ENCODE measurements around the gene NUDT14. TPM values are rescaled to one million over a fixed set of nuclear protein-coding genes. Genes with fewer than 3 reads are reported as not detected.

The NUDT14 gene
- polyA plus RNA-seq, 3 donors = 22.0 to 37.4 (median 23.9) TPM

DNA sequence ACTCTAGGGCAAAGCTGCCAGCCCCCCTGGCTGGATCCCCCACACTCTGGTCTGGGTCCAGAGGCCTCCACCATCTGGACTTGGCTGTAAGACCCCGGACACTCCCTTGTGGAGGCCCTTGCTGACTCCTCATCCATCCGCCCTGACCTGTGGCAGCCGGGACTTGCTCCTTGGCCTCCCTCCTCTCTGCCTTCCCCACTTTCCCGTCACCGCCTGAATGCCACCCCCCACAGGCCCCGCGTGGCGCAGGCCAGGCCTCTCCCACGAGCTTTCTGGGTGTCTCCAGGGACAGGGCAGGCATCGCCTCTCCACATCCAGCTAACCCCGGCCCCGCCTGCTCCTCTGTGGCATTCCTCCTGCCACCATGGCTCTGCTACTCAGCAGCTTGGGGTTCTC, 26.6 kb downstream of the NUDT14 start:
- no peaks in the 10 kb centered on the region for H4K20me1 ChIP-seq (ENCODE audit: insufficient read depth, low read length)
- Mint-ChIP-seq H3K36me3 (no peaks in the 10 kb centered on the region), H3K4me1 (no peaks in the 10 kb centered on the region), H3K27me3 (ENCODE audit: low read depth in 3 of 3) (peaks cover 1 to 14% (median 5%) of the 10 kb centered on the region in 3 donors), H3K4me3 (no peak overlapping the region), H3K27ac (no peak overlapping the region), H3K9me3 (peaks cover 0 to 1% (median 0%) of the 10 kb centered on the region in 7 donors)
- no peak overlapping the region for H3K9ac ChIP-seq (ENCODE audit: insufficient read depth, low read length, poor library complexity, severe bottlenecking)
- DNase-seq = no peak
- H2AFZ ChIP-seq (ENCODE audit: insufficient read depth, low read depth, low read length, poor library complexity, severe bottlenecking) = no peak overlapping the region
- H3K4me2 ChIP-seq (replicated peaks; ENCODE audit: extremely low read depth, low read length, poor library complexity, severe bottlenecking) = no peak overlapping the region
- H3K9me3 ChIP-seq (replicated peaks in 1 of 2; ENCODE audit: control insufficient read depth in 1 of 2, insufficient read depth in 1 of 2, low read length in 2 of 2) = no peaks in the 10 kb centered on the region
- intact Hi-C loops (cut with micrococcal nuclease) = no loop called here
- 82% methylated on average over 12 of the region's 12 CpGs for WGBS (ENCODE audit: insufficient coverage)
- H3K4me3 ChIP-seq (replicated peaks in 1 of 3; ENCODE audit: low read depth in 2 of 3, low read length in 3 of 3) = no peak overlapping the region
- TF ChIP-seq, protein P1, sequence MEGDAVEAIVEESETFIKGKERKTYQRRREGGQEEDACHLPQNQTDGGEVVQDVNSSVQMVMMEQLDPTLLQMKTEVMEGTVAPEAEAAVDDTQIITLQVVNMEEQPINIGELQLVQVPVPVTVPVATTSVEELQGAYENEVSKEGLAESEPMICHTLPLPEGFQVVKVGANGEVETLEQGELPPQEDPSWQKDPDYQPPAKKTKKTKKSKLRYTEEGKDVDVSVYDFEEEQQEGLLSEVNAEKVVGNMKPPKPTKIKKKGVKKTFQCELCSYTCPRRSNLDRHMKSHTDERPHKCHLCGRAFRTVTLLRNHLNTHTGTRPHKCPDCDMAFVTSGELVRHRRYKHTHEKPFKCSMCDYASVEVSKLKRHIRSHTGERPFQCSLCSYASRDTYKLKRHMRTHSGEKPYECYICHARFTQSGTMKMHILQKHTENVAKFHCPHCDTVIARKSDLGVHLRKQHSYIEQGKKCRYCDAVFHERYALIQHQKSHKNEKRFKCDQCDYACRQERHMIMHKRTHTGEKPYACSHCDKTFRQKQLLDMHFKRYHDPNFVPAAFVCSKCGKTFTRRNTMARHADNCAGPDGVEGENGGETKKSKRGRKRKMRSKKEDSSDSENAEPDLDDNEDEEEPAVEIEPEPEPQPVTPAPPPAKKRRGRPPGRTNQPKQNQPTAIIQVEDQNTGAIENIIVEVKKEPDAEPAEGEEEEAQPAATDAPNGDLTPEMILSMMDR (IDR thresholded peaks at IDR 0.05) = no peak
- no peaks in the 10 kb centered on the region for H3K4me1 ChIP-seq (ENCODE audit: control insufficient read depth in 1 of 2, insufficient read depth in 2 of 2, low read length in 2 of 2)
- H3K79me2 ChIP-seq (ENCODE audit: insufficient read depth, low read length) = no peaks in the 10 kb centered on the region
- H3K27ac ChIP-seq (ENCODE audit: low read depth in 1 of 2, low read length in 2 of 2) = no peak overlapping the region
- no peaks in the 10 kb centered on the region for H3K36me3 ChIP-seq (replicated peaks in 1 of 2; ENCODE audit: control insufficient read depth in 1 of 2, insufficient read depth in 2 of 2, low read length in 2 of 2)
- no peaks in the 10 kb centered on the region for H3K27me3 ChIP-seq (ENCODE audit: control insufficient read depth in 2 of 2, insufficient read depth in 2 of 2, low read length in 2 of 2)

DNA sequence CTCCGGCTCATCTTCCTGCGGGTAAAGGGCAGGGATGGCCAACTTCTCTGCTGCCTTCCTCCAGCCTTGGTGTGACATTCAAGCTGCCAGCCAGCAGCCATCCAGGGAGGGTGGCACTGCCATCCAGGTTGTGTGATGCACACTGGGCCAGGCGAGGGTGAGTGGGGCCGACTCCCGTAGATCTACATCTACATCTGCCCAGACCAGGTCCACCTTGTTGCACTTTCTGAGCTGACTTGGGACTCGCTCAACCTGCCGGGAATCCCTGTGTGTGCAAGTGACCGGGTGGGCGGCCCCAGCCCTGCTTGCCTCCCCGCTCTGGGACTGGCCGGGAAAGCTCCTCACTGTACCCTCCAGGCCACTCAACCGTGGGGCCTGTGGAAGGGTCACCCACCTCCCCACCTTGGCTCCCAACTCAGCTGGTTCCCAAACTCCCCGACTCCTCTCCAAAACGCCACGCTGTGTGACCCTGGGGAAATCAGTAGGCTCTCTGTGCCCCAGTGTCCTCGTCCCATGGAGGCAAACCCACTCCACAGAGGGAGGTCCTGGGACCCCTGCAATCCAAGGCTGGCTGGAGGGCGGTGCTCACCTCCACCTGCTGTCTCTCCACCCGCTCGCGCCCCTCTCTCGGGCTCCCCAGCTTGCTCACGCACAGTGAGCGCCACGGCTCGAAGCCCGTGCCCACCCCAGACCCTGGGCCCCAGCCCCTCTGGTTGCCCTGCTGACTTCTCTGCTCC, 27.2 kb downstream of the NUDT14 start:
- no peaks in the 10 kb centered on the region for H3K4me1 ChIP-seq (ENCODE audit: control insufficient read depth in 1 of 2, insufficient read depth in 2 of 2, low read length in 2 of 2)
- no peak overlapping the region for H3K27ac ChIP-seq (ENCODE audit: low read depth in 1 of 2, low read length in 2 of 2)
- no peak for DNase-seq
- Mint-ChIP-seq H3K9me3 (peaks cover 0 to 1% (median 0%) of the 10 kb centered on the region in 7 donors), H3K27ac (no peak overlapping the region), H3K4me3 (no peak overlapping the region), H3K4me1 (no peaks in the 10 kb centered on the region), H3K36me3 (no peaks in the 10 kb centered on the region), H3K27me3 (ENCODE audit: low read depth in 3 of 3) (peaks cover 1 to 14% (median 5%) of the 10 kb centered on the region in 3 donors)
- H3K4me2 ChIP-seq (replicated peaks; ENCODE audit: extremely low read depth, low read length, poor library complexity, severe bottlenecking) = no peak overlapping the region
- H3K4me3 ChIP-seq (replicated peaks in 1 of 3; ENCODE audit: low read depth in 2 of 3, low read length in 3 of 3) = no peak overlapping the region
- no peak overlapping the region for H2AFZ ChIP-seq (ENCODE audit: insufficient read depth, low read depth, low read length, poor library complexity, severe bottlenecking)
- no peaks in the 10 kb centered on the region for H3K36me3 ChIP-seq (replicated peaks in 1 of 2; ENCODE audit: control insufficient read depth in 1 of 2, insufficient read depth in 2 of 2, low read length in 2 of 2)
- intact Hi-C loops (cut with micrococcal nuclease) = no loop called here
- no peaks in the 10 kb centered on the region for H4K20me1 ChIP-seq (ENCODE audit: insufficient read depth, low read length)
- no peaks in the 10 kb centered on the region for H3K27me3 ChIP-seq (ENCODE audit: control insufficient read depth in 2 of 2, insufficient read depth in 2 of 2, low read length in 2 of 2)
- no peak overlapping the region for H3K9ac ChIP-seq (ENCODE audit: insufficient read depth, low read length, poor library complexity, severe bottlenecking)
- H3K79me2 ChIP-seq (ENCODE audit: insufficient read depth, low read length) = no peaks in the 10 kb centered on the region
- WGBS (ENCODE audit: insufficient coverage) = 92% methylated on average over 23 of the region's 26 CpGs
- TF ChIP-seq, protein P1 (IDR thresholded peaks at IDR 0.05) = no peak
- no peaks in the 10 kb centered on the region for H3K9me3 ChIP-seq (replicated peaks in 1 of 2; ENCODE audit: control insufficient read depth in 1 of 2, insufficient read depth in 1 of 2, low read length in 2 of 2)
